ENCODE data around the gene INTS13. TPM values are rescaled to one million over a fixed set of nuclear protein-coding genes. Genes with fewer than 3 reads are reported as not detected.
A peak's percentile ranks its signal among the peaks of the same experiment; 100 is the strongest.

INTS13 gene, protein sequence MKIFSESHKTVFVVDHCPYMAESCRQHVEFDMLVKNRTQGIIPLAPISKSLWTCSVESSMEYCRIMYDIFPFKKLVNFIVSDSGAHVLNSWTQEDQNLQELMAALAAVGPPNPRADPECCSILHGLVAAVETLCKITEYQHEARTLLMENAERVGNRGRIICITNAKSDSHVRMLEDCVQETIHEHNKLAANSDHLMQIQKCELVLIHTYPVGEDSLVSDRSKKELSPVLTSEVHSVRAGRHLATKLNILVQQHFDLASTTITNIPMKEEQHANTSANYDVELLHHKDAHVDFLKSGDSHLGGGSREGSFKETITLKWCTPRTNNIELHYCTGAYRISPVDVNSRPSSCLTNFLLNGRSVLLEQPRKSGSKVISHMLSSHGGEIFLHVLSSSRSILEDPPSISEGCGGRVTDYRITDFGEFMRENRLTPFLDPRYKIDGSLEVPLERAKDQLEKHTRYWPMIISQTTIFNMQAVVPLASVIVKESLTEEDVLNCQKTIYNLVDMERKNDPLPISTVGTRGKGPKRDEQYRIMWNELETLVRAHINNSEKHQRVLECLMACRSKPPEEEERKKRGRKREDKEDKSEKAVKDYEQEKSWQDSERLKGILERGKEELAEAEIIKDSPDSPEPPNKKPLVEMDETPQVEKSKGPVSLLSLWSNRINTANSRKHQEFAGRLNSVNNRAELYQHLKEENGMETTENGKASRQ
- total RNA-seq (2021; ENCODE audit: unreplicated experiment) (50.5 TPM), Bru-seq, nascent RNA (percentile 86 among the genes with signal in this experiment), BruChase-seq, experiment 1, labeled RNA remaining after a 6-hour chase (percentile 90 among the genes with signal in this experiment), BruChase-seq, experiment 2, labeled RNA remaining after a 2-hour chase (percentile 89 among the genes with signal in this experiment)
- polyA plus RNA-seq (2012): 32.3 and 32.6 TPM in 2 replicates
- long read RNA-seq, transcript INTS13-201 (17 exons, 2,974 nt): major isoform, 43 of 102 reads
- long read RNA-seq, partial matches to known transcripts: 32 of 102 reads
- long read RNA-seq, other reads (novel, unspliced or antisense): 27 of 102 reads

DNA sequence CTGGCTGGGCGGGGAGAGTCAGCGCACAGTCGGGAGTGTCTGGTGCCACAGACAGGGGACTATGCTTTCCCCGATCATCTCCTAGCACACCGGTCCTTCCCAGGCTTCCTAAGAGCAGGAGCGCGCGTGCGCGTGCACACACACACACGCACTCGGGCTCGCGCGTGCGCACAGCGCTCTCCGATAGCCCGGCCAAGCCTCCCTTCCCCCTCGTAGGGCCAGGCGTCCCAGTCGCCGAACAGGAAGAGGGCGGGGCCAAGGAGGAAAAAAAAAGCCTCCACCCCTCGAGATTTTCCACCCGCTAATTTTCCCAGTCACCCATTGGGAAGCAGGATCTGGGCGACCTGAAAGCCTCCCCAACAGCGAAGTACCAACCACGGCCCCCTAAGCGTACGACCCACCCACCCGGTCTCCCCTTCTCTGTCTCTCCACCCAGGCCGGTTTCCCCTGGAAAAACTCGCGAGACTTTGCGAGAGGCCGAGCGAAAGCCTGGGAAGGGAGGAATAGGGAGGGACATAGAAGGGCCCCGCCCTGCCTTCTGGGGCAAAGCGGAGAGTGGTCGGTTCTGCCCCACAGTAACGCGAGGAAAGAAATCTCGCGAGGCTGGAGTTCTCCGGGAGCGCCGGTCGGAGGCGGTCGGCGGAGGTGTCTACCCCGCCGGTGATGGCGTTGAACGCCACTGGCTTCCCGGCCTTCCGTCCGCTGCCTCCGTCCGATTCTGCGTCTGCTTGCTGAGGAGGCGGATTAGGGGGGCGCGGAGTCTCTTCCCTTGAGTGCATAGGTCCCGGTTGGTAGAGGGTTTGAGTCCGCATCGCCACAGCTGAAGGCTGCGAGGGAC lies at the start of gene INTS13, which contains the start of gene FGFR1OP2:
INTS13 (minus strand) TSS at position 119 of the 838 bp plus-strand sequence. CDS start 1,178 bp downstream, outside the sequence.
FGFR1OP2 (plus strand) TSS at position 608 of the 838 bp plus-strand sequence. CDS start 15,689 bp downstream, outside the sequence.
- no TSS peak for BruUV-seq (replicated peaks)
- ChIA-PET POLR2A (no interaction called here), RAD21 (ENCODE audit: low non-redundant PET in 1 of 2, low total read pairs in 2 of 2, uncharacterized antibody in 2 of 2, unreplicated experiment in 2 of 2) (no interaction called here), CTCF (no interaction called here)
- H3K4me2 ChIP-seq (ENCODE audit: low read length): peak within 1 kb of the TSS; percentile 85
- DNase-seq (ENCODE audit: low read depth, low spot score) (peak; percentile 97), ATAC-seq (peak; percentile 96)
- H3K27ac ChIP-seq (ENCODE audit: low read depth, low read length): peak within 1 kb of the TSS; percentile 77
- H3K9ac ChIP-seq (ENCODE audit: low read length): peak within 1 kb of the TSS; percentile 98
- H3K9me2 ChIP-seq (ENCODE audit: insufficient read depth): no peaks in the 10 kb centered on the region
- peak within 1 kb of the TSS; percentile 10 for H2AFZ ChIP-seq (ENCODE audit: low read depth, low read length, poor library complexity, severe bottlenecking)
- H3K27me3 ChIP-seq (ENCODE audit: insufficient read depth, low read length): no peaks in the 10 kb centered on the region
- intact Hi-C loops (cut with micrococcal nuclease): loop anchor here (5.0 kb wide), 1 partner anchor 74 kb away; the partner anchor contains the start of gene TM7SF3
- peaks cover 7 to 9% of the 10 kb centered on the region in 2 experiments for H3K36me3 ChIP-seq (ENCODE audit: control insufficient read depth in 1 of 2, insufficient read depth in 2 of 2, low read length in 2 of 2)
- peaks cover 3 to 26% of the 10 kb centered on the region in 2 experiments for H3K4me1 ChIP-seq (ENCODE audit: control insufficient read depth in 1 of 2, insufficient read depth in 2 of 2, low read length in 2 of 2)
- H4K20me1 ChIP-seq (ENCODE audit: insufficient read depth): peaks cover 7% of the 10 kb centered on the region; the same call in 1 of the 2 replicates
- H3K9me3 ChIP-seq (ENCODE audit: control insufficient read depth in 1 of 2, insufficient read depth in 1 of 2, low read depth in 1 of 2, low read length in 2 of 2): no peaks in the 10 kb centered on the region
- peak within 1 kb of the TSS; percentile 71 to 98 for H3K4me3 ChIP-seq (replicated peaks in 1 of 2; ENCODE audit: low read depth in 1 of 2, low read length in 2 of 2)
- peaks cover 94% of the 10 kb centered on the region for H3K79me2 ChIP-seq (ENCODE audit: insufficient read depth, low read length)
- peak; percentile 96 for TF ChIP-seq POLR2AphosphoS5 (IDR thresholded peaks at IDR 0.05; ENCODE audit: low read depth, low read length)
- TF ChIP-seq YY1 (IDR thresholded peaks at IDR 0.05; ENCODE audit: extremely low read depth, insufficient replicate concordance, low read depth, low read length): peak; percentile 76
- TF ChIP-seq, protein P1, sequence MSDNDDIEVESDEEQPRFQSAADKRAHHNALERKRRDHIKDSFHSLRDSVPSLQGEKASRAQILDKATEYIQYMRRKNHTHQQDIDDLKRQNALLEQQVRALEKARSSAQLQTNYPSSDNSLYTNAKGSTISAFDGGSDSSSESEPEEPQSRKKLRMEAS (IDR thresholded peaks at IDR 0.05): peak; percentile 25; the same call in 1 of the 2 replicates
- TF ChIP-seq, protein P2, sequence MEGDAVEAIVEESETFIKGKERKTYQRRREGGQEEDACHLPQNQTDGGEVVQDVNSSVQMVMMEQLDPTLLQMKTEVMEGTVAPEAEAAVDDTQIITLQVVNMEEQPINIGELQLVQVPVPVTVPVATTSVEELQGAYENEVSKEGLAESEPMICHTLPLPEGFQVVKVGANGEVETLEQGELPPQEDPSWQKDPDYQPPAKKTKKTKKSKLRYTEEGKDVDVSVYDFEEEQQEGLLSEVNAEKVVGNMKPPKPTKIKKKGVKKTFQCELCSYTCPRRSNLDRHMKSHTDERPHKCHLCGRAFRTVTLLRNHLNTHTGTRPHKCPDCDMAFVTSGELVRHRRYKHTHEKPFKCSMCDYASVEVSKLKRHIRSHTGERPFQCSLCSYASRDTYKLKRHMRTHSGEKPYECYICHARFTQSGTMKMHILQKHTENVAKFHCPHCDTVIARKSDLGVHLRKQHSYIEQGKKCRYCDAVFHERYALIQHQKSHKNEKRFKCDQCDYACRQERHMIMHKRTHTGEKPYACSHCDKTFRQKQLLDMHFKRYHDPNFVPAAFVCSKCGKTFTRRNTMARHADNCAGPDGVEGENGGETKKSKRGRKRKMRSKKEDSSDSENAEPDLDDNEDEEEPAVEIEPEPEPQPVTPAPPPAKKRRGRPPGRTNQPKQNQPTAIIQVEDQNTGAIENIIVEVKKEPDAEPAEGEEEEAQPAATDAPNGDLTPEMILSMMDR (IDR thresholded peaks at IDR 0.05 in 2 of 3, conservative IDR thresholded peaks at IDR 0.05 in 1 of 3; ENCODE audit: borderline replicate concordance in 1 of 3, insufficient read depth in 1 of 3, low read depth in 2 of 3, low read length in 2 of 3): no peak
- TF ChIP-seq TCF7L2 (IDR thresholded peaks at IDR 0.05; ENCODE audit: borderline replicate concordance, extremely low read depth, insufficient read depth, insufficient read length): peak; percentile 6
- TF ChIP-seq SP1 (IDR thresholded peaks at IDR 0.05; ENCODE audit: low read depth): peak; percentile 48
- no peak for TF ChIP-seq FOSL1 (IDR thresholded peaks at IDR 0.05; ENCODE audit: low read depth)
- TF ChIP-seq, protein P3, sequence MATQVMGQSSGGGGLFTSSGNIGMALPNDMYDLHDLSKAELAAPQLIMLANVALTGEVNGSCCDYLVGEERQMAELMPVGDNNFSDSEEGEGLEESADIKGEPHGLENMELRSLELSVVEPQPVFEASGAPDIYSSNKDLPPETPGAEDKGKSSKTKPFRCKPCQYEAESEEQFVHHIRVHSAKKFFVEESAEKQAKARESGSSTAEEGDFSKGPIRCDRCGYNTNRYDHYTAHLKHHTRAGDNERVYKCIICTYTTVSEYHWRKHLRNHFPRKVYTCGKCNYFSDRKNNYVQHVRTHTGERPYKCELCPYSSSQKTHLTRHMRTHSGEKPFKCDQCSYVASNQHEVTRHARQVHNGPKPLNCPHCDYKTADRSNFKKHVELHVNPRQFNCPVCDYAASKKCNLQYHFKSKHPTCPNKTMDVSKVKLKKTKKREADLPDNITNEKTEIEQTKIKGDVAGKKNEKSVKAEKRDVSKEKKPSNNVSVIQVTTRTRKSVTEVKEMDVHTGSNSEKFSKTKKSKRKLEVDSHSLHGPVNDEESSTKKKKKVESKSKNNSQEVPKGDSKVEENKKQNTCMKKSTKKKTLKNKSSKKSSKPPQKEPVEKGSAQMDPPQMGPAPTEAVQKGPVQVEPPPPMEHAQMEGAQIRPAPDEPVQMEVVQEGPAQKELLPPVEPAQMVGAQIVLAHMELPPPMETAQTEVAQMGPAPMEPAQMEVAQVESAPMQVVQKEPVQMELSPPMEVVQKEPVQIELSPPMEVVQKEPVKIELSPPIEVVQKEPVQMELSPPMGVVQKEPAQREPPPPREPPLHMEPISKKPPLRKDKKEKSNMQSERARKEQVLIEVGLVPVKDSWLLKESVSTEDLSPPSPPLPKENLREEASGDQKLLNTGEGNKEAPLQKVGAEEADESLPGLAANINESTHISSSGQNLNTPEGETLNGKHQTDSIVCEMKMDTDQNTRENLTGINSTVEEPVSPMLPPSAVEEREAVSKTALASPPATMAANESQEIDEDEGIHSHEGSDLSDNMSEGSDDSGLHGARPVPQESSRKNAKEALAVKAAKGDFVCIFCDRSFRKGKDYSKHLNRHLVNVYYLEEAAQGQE (IDR thresholded peaks at IDR 0.05; ENCODE audit: low read depth): no peak
- peak; percentile 42; the same call in 1 of the 2 replicates for TF ChIP-seq SRF (IDR thresholded peaks at IDR 0.05; ENCODE audit: low read depth)
- no peak for TF ChIP-seq EZH2 (IDR thresholded peaks at IDR 0.05)
- peak; percentile 39; the same call in 1 of the 2 replicates for TF ChIP-seq ZFX (IDR thresholded peaks at IDR 0.05)
- 0 out of 2 replicates have a peak, but pooled peaks have one; percentile 39 for TF ChIP-seq EGR1 (IDR thresholded peaks at IDR 0.05; ENCODE audit: low read depth)
- no peak for TF ChIP-seq EZH2phosphoT487 (IDR thresholded peaks at IDR 0.05; ENCODE audit: borderline replicate concordance)
- no peak for TF ChIP-seq ZNF274 (IDR thresholded peaks at IDR 0.05; ENCODE audit: low read depth, low read length)
